Gastroesophageal sphincter (tissue), 3 donors: ENCODE data around the gene BEST4.

Source experiments
- CTCF ChIP-seq, 4 experiments: fragments of 200-600 bp in 2 of 4; fragments of 450-650 bp in 2 of 4; sonication (generic) in 1 of 4; IDR thresholded peaks; one replicate each; pipeline ENCODE4 v1.5.1; 2017 to 2019; ENCODE audit warnings: antibody characterized with exemption in 4 of 4, mild to moderate bottlenecking in 2 of 4, moderate library complexity in 2 of 4
- EP300 ChIP-seq: sonication (generic); formaldehyde crosslinking; IDR thresholded peaks from one replicate; pipeline ENCODE4 v1.6.1; 2017; ENCODE audit warnings: antibody characterized with exemption, mild to moderate bottlenecking
- POLR2A ChIP-seq, 2 donors: fragments of 450-650 bp; IDR thresholded peaks; one replicate each; pipeline ENCODE4 v1.6.1; 2017; ENCODE audit warnings: antibody characterized with exemption in 2 of 2, mild to moderate bottlenecking in 2 of 2, moderate library complexity in 1 of 2
- POLR2AphosphoS5 ChIP-seq: sonication (generic); formaldehyde crosslinking; IDR thresholded peaks from one replicate; pipeline ENCODE4 v1.6.1; 2017; ENCODE audit warnings: antibody characterized with exemption

GRCh38 chr1:44785029-44785380, 3.0 kb downstream of the BEST4 start:
- TF ChIP-seq CTCF (IDR thresholded peaks at IDR 0.05) (no peak), EP300 (no peak), POLR2AphosphoS5 (no peak), POLR2A (IDR thresholded peaks at IDR 0.05) (no peak)
